Stimulated activated CD4-positive, alpha-beta T cell treated with anti-CD3 and anti-CD28 coated beads, TNF-alpha, amount 100 ng/mL, for 4 hours (primary cell): ENCODE results near the gene RCOR1.
"Not testable (repeated sequence)": the region's sequence is repeated elsewhere in the genome, so short reads cannot be mapped to it uniquely, and the experiment has no call there.

ENCODE experiments used
- DNase-seq, 3 experiments: peaks; one replicate each; pipeline ENCODE4 v3.0.0-alpha.2; 2020; ENCODE audit warnings: low read depth in 3 of 3

Gene RCOR1

GRCh38 chr14:102751088-102751487 is 158.6 kb downstream of the RCOR1 start:
- DNase-seq, result no peak

GRCh38 chr14:102752239-102752847 is 159.9 kb downstream of the RCOR1 start:
- no peak for DNase-seq

GRCh38 chr14:102754370-102755262 is 162.2 kb downstream of the RCOR1 start:
- no peak for DNase-seq

GRCh38 chr14:102757646-102758045 is 165.2 kb downstream of the RCOR1 start:
- no peak for DNase-seq

GRCh38 chr14:102758087-102758486 is 165.6 kb downstream of the RCOR1 start:
- DNase-seq, result no peak

- DNase-seq, result no peak
Observed at GRCh38 chr14:102759456-102760187, 167.2 kb downstream of the RCOR1 start.

- DNase-seq, result no peak
Observed at GRCh38 chr14:102760496-102761193, 168.2 kb downstream of the RCOR1 start.

GRCh38 chr14:102761206-102761605 is 168.8 kb downstream of the RCOR1 start:
- no peak for DNase-seq

- DNase-seq, result no peak
Observed at GRCh38 chr14:102764220-102764671, 171.8 kb downstream of the RCOR1 start.

GRCh38 chr14:102765770-102766169 is 173.3 kb downstream of the RCOR1 start:
- not testable (repeated sequence) for DNase-seq

GRCh38 chr14:102768223-102769048 is 176.0 kb downstream of the RCOR1 start:
- no peak for DNase-seq

- DNase-seq, result no peak
Observed at GRCh38 chr14:102769049-102769327, 176.5 kb downstream of the RCOR1 start.

GRCh38 chr14:102770147-102771123 is 178.0 kb downstream of the RCOR1 start:
- DNase-seq, result no peak

- DNase-seq, result no peak
Observed at GRCh38 chr14:102771144-102771543, 178.7 kb downstream of the RCOR1 start.

GRCh38 chr14:102772781-102773570 is 180.5 kb downstream of the RCOR1 start:
- DNase-seq, result no peak

- peak; percentile 13 to 35 (median 15) for DNase-seq
Observed at GRCh38 chr14:102774391-102775153, 182.1 kb downstream of the RCOR1 start.

GRCh38 chr14:102775855-102776760 is 183.7 kb downstream of the RCOR1 start:
- no peak for DNase-seq
